HG02884 (cell line): ENCODE data around the gene HMCES.
A peak's percentile ranks its signal among the peaks of the same experiment; 100 is the strongest.
"Not testable (repeated sequence)": the region's sequence is repeated elsewhere in the genome, so short reads cannot be mapped to it uniquely, and the experiment has no call there.

Experiments
- ATAC-seq: cut with Tn5 transposase; IDR thresholded peaks from one replicate; pipeline ENCODE4 v1.9.1; 2021; ENCODE audit warnings: mild to moderate bottlenecking, moderate library complexity; ENCODE audit not compliant: unreplicated experiment

HMCES gene, protein sequence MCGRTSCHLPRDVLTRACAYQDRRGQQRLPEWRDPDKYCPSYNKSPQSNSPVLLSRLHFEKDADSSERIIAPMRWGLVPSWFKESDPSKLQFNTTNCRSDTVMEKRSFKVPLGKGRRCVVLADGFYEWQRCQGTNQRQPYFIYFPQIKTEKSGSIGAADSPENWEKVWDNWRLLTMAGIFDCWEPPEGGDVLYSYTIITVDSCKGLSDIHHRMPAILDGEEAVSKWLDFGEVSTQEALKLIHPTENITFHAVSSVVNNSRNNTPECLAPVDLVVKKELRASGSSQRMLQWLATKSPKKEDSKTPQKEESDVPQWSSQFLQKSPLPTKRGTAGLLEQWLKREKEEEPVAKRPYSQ

DNA sequence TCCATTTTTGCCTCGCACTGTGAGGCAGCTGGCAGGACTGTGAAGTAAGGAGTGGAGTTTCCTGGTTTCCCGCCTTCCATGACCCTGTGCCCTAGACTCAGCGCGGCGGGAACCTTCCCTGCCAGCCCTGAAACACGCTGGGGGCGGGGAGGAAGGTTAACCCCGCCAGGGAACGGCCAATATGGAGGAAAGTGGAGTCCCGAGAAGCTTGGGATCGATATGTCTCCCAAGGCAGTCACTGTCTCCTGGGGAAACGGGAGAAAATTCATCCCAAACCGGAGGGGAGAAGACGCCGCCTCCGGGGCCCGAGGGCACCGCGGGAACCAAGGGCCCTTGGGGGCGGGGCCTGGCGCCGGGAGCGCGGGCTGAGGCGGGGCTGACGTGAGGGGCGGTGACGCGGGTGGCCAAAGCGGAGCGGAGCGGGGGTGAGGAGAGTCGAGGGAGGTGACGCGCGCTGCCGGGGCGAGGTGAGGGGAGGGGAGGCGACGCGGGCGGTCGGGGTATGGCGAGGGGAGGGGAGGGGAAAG, at the start of gene HMCES:
TSS of gene HMCES (plus strand) at position 432 of the 527 bp plus-strand sequence. CDS start 863 bp downstream, outside the sequence.
- ATAC-seq = peak; percentile 45

DNA sequence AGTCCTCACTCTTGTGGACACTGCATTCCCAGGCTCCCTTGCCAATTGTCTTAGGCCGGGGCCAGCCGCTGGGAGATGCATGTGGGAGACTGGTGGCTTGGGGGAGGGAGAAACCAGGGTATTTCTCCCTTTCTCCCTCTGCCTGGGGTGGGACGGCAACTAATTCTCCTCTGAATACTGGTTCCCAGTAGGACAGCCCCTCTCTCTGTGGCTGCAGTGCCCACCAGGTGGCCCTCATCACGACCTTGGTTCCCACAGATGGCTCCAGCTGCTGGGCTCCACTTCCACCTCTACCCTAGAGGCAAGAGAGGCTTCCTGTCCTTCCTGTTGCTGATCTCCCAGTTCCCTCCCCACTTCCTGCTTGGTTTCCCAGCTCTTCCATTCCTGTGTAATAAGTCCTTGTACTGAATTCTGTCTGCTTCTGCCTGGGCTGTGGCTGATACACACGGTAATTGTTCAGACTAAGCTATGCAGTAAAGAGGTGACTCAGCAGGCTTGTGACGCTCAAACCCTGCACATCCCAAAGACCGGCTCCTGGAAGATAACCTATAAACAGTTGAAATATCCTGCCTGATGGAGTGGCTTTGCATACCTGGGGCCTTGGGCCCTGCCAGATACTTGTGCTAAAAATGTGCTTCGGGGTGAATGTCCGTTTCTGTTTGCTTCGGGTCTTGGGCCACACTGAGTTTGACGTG, 49.6 kb upstream of the HMCES start:
- ATAC-seq = no peak

DNA sequence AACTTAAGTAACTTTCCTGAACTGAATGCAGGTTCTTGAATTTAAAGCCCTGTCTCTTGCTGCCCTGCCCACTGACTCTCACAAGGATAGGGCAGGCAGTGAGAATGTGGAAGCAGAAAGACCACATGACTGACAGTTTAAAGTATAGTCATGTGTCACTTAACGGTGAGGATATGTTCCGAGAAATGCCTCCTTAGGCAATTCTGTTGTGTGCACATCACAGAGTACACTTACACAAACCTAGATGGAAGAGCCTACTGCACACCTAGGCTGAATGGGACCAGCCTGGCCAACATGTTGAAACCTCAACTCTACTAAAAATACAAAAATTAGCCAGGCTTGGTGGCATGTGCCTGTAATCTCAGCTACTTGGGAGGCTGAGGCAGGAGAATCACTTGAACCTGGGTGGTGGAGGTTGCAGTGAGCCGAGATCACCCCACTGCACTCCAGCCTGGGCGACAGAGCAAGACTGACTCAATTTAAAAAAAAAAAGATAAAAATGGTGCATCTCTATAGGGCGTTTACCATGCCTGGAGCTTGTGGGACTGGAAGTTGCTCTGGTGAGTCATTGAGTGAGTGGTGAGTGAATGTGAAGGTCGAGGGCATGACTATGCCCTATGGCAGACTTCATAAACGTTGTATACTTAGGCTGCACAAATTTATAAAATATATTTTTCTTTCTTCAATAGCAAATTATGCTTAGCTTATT, 48.2 kb upstream of the HMCES start:
- no peak for ATAC-seq

DNA sequence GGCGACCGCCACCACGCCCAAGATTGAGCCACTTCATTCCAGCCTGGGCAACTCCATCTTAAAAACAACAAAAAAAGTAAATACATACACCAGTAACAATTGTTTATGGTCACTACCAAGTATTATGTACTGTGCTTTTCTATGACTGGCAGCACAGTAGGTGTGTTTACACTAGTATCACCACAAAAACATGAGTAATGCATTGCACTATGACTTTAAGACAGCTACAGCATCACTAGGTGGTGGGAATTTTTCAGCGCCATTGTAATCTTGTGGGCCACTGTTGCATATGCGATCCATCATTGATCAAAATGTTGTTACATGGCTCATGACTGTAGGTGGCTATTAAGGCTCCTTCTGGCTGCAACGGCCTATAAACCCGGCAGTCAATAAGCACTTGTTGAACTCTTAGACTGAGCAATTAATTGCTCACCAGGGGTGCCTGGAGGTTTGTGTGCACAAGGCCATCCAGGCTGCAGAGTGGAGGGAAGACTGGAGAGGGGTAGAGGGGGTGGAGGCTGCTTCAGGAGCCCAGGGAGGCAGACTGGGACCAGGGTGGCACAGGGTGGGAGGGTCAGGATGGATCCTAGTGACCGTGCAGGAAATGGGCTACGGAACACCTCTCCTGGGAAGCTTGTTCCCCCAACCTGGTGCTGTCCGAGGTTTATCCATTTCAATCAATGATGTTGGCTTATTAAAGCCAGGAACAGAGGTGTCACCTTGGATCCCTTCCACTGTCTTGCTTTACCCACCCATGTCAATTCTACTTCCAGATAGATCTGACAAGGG, 47.1 kb upstream of the HMCES start:
- no peak for ATAC-seq

DNA sequence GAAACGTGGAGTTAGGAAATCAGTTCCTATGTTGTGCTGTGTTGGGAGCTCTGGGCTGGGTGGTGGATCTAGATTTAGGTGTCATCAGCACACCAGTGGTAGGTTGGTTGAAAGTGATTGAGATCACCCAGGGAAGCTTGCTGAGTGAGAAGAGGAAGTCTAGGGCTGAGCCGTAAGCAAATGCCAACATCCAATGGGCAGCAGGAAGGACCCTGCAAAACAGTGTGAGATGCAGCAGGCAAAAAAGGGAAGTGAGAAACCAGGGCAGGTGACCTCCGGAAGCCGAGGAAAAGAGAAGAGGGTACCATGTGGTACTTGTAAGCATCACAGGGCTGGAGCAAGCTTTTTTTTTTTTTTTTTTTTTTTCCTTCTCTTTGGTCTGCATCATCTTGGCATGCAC, 45.1 kb upstream of the HMCES start:
- peak; percentile 67 for ATAC-seq

DNA sequence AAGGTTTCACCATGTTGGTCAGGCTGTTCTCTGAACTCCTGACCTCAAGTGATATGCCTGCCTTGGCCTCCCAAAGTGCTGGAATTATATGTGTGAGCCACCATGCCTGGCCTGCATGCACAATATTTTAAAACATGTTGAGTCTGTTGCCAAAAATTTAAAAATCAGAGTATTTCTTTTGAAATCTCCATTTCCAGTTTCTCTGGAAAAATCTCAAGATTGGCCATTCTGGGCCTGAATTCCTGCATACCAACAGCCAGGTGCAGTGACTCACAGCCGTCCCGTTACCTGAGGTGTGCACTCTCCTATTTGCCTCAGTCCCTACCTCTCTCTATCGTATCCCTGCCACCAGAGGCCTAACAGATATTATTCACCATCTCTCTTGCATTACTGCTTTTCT, 44.2 kb upstream of the HMCES start:
- no peak for ATAC-seq

DNA sequence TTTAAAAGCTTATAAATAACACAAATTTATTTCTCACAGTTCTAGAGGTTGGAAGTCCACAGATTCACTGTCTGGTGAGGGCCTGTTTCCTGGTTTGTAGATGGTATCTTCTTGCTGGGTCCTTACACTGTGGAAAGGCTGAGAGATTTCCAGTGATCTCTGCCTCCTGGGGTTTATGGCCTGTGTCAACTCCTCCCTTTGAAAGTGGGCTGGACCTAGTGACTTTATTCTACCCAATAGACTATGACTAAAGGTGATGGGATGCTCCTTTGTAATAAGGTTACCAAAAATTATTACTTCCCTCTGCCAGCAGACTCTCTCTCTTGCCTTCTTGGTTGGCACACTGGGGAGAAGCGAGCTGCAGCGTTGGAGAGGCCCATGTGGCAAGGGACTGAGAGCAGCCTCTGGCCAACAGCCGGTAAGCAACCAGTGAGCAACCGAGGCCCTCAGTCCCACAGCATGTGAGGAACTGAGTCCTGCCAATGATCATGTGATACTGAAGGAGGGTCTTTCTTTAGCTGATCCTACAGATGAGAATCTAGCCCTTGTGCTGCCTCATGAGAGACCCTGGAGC, 43.2 kb upstream of the HMCES start:
- ATAC-seq = no peak

DNA sequence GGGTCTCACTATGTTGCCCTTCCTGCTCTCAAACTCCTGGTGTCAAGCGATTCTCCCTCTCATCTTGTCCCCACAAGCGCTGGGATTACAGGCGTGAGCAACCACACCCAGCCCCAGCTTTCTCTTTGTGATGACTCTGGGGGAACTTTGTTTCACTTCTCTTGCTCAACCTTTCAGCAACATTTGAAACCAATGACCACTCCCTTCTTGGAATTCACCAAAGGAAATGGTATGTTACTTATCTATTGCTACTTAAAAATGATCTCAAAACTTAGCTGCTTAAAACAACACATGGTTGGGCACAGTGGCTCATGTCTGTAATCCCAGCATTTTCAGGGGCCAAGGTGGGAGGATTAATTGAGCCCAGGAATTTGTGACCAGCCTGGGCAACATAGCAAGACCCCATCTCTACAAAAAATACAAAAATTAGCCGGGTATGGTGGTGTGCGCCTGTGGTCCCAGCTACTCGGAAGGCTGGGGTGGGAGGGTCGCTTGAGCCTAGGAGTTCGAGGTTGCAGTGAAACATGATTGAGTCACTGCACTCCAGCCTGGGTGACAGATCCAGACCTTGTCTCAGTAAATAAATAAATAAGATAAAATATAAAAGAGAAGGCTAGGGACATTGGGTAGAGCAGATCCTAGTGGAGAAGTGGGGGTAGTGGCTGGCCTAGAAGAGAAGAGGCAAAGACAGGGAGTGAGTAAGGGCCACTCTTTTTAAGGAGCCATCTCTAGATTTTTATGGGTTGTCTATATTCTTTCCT, 39.5 kb upstream of the HMCES start:
- no peak for ATAC-seq

DNA sequence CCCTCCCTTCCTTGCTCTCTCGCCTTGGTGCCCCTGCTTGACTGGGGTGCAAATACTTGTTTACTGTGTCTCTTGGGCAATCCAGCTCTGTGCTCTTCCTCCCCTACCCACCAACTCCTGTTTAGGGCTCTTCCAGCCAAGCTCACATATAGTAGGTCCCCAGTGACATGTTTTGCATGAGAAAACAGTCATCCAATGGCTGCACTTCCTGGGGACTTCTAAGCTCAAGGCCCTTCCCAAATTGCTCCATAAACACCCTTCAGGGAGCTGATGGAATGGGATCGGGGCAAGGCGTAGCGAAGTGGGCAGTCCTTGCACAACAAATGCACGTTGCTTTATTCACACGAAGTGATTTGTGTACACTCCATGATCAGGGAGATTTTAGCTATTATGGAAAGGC, 38.7 kb upstream of the HMCES start:
- no peak for ATAC-seq

DNA sequence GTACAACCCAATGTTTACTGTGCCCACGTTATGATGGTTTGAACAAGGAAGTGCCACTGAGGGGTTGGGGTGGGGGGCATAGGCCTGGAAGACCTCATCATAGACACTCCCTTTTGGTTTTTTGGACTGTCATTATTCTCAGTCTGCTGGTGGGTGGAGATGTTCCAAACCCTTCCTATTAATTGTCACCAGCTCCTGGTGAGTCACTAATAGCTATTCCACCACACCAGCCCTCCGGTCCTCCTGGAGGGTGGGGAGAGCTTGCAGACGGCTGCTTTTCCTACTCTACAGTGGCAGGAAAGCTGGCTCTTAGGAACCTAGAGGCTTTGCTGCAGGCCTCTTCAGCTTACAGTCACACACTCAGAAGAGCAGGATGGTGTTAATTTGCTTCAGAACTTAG, 38.2 kb upstream of the HMCES start:
- no peak for ATAC-seq

DNA sequence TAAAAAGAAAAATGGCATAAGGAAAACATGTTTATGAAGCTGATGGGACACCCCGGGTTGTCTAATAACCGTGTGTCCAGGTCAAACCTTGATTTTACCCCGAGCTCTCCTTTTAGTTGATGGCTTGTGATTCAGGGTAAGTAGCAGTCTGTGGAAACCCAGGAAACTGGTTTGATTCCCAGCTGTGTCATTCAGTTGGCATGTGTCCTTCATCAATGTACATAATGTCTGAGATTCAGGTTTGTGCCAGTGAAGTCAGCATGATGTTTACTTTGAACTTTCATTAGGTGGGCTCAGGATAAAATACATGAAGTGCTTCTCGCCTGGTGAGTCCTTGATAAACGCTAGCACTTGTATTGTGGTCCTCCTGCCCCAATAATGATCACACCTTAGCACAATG, 33.5 kb upstream of the HMCES start:
- ATAC-seq = no peak

DNA sequence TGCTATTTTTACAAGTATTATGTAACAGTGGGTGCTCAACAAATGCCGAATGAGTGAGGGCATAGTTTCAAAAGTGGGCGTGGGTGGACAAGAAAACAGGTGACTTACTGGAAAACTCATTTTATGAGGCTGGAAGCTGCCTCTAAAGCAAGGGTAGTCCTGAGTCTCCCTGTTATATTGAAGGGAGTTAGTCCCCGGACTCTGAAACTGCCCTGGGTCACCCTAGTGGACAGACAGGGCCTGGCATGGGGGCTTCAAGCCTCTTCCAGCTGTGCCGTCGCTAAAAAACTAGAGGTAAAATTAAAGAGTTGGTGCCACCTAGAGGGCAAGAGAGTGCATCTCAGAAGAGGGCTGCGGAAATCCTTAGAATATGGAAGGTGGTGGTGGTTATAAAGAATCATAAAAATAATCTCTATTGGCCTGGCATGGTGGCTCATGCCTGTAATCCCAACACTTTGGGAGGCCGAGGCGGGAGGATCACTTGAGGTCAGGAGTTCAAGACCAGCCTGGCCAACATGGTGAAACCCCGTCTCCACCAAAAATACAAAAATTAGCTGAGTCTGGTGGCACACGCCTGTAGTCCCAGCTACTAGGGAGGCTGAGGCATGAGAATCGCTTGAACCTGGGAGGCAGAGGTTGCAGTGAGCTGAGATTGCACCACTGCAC, 32.9 kb upstream of the HMCES start:
- ATAC-seq = not testable (repeated sequence)

DNA sequence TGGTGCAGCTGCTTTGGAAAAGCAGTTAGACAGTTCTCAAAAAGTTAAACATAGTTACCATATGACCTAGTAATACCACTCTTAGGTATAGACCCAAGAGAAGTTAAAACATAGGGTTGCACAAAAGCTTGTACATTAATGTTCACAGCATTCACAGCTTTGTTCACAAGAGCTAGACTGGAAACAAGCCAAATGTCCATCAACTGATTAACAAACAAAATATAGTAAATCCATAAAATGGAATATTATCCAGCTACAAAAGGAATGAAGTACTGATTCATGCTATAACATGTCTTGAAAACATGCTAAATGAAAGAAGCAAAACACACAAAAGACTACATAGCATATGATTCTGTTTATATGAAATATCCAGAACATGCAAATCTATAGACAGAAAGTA, 32.0 kb upstream of the HMCES start:
- no peak for ATAC-seq

DNA sequence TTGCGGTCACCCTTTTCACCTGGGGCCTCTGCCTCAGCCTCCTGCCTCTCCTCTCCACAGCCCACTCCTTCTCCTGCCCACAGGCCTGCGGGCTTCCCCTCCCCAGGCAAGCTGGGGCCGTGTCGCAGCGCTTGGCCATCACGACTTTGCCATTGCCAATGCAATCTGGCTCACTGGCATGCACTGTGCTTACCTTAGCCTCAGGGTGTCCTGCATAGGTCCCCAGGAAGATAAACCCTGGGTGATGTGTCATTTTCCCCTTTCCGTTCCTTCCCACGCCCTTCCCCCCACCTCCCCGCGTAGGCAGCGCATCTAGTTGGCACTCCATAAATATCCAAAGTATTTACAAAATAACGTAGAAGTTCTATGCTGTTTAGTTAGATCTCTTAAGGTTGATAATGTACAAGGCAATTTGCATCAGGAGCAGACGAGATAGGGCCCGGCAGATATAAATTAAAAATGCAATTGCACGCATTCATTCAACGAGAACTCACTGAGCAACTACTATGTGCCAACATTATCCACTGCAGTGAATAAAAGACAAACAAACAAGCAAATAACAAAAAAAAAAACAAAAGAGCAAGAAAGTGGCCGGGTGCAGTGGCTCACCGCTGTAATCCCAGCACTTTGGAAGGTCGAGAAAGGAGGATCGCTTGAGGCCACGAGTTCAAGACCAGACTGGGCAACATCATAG, 30.2 kb upstream of the HMCES start:
- ATAC-seq = no peak

DNA sequence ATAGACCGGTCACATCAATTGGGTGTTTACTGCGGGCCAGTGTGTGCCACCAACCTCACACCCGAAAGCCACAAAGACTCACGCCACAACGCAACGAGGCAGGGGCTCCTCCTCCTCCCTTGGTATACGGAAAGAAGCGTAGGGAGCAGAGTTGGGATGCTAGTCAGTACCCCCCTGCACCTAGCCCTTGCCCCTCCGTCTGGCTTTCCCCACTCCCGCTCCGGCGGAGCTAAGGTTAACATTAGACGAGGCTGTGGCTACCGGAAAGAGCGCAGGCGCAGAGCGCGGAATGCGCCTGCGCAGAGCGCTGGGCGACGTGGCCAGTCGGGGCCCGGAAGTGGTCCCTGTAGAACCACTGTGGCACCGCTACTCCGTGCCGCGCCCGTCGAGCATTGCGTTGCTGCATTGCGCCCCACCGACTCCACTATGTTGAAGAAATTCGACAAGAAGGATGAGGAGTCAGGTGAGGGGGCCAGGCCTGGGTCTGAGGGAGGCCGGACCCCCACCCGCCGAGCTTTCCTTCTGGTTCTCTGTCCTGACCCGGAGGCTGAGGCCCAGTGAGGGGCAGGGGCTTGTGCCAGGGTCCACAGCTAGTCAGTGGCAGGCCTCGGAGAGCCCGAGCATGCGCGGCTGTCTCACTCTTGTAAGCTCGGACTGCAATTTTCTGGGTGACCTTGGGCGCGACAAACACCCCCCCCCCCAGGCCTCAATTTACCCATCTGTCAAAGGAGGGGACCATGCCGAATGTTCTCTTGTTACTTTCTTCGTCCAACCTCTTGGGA, 29.2 kb upstream of the HMCES start, which contains the start of gene COPG1:
TSS of gene COPG1 (plus strand) at position 323 of the 782 bp plus-strand sequence. CDS start at position 427, 104 bp downstream.
- ATAC-seq = peak; percentile 72

DNA sequence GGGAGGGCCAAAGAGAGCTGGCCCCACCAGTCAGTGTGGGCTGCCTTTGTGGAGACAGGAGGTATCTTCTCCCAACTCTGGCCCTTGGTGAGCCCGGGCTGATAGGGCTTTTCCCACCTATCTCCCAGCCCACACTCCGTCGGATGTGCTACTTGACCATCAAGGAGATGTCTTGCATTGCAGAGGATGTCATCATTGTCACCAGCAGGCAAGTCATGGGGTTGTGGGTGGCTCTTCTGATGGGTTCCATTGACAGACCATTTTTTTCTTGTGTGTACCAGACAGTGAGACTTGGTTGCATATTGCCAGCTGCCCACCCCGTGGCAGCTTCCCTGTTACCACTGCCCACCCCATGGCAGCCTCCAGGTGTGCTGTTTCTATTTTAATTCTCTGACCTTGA, 25.9 kb upstream of the HMCES start:
- no peak for ATAC-seq

DNA sequence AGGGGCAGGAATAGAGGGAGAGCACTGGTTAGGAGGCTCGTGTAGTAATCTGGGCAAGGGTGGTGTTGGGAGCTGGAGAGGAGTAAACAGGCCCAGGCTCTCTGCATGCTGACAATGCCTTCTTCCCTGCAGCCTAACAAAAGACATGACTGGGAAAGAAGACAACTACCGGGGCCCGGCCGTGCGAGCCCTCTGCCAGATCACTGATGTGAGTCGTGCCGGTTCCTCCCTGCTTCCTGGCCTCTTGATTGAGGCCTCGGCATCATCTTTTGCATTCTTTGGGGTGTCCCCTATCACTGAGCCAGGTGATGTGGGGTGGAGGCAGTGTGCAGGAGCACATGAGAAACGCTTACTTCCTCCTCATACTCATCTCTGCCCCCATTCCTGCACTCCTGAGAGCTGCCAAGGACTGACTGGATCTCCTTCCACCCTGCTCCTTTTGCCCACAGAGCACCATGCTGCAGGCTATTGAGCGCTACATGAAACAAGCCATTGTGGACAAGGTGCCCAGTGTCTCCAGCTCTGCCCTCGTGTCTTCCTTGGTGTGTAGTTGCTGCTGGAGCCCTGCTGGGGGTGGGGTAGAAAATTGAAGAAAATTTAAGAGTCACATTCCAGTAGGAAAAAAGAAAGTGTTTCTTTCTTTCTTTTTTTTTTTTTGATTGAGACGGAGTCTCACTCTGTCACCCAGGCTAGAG, 24.0 kb upstream of the HMCES start:
- ATAC-seq = no peak
